GM12875 (cell line): ENCODE results near the gene CACNG1.

Experiments
- H3K4me3 ChIP-seq: one replicate; pipeline ENCODE4 v1.5.1; 2011; ENCODE audit warnings: low read depth, low read length, control low read depth
- TF ChIP-seq, protein P1 (sequence below): IDR thresholded peaks from 2 replicates; pipeline ENCODE4 v1.5.1; 2011; ENCODE audit warnings: low read depth, mild to moderate bottlenecking, control low read depth, inconsistent platforms, low read length, moderate library complexity, borderline replicate concordance; ENCODE audit not compliant: insufficient read depth

CACNG1 gene

GRCh38 chr17:67024736-67025135, 19.6 kb upstream of the CACNG1 start:
- no peak overlapping the region for H3K4me3 ChIP-seq
- TF ChIP-seq, protein P1, sequence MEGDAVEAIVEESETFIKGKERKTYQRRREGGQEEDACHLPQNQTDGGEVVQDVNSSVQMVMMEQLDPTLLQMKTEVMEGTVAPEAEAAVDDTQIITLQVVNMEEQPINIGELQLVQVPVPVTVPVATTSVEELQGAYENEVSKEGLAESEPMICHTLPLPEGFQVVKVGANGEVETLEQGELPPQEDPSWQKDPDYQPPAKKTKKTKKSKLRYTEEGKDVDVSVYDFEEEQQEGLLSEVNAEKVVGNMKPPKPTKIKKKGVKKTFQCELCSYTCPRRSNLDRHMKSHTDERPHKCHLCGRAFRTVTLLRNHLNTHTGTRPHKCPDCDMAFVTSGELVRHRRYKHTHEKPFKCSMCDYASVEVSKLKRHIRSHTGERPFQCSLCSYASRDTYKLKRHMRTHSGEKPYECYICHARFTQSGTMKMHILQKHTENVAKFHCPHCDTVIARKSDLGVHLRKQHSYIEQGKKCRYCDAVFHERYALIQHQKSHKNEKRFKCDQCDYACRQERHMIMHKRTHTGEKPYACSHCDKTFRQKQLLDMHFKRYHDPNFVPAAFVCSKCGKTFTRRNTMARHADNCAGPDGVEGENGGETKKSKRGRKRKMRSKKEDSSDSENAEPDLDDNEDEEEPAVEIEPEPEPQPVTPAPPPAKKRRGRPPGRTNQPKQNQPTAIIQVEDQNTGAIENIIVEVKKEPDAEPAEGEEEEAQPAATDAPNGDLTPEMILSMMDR = no peak

DNA sequence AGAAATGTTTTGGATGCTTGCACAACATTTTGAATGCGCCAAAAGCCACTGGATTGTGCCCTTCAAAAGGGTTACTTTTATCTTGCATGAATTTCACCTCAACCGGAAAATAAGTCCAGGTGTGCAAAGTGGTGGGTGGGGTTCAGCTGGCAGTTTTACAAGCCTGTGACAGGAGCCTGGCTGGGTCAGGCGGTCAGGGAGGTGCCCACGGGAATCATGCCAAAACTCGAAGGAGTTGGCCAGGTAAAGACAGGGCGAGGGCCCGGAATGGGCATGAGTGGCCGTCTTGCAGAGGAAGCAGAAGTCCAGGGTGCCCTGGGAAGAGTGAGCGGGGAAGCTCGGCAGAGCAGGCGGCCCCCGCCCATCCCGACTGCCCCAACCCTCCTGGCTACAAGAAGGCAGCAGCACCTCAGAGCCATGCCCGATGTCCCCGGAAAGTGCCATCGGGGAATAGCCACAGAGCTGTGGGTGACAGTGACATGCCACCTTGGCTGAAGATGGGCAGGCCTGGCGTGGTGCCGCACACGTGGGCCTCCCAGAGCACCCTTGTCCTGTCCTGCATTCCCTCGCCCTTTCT, 19.1 kb upstream of the CACNG1 start:
- TF ChIP-seq, protein P1 = no peak
- no peak overlapping the region for H3K4me3 ChIP-seq

- TF ChIP-seq, protein P1 = no peak
- no peak overlapping the region for H3K4me3 ChIP-seq
Measured at GRCh38 chr17:67026341-67026740, 18.0 kb upstream of the CACNG1 start.

DNA sequence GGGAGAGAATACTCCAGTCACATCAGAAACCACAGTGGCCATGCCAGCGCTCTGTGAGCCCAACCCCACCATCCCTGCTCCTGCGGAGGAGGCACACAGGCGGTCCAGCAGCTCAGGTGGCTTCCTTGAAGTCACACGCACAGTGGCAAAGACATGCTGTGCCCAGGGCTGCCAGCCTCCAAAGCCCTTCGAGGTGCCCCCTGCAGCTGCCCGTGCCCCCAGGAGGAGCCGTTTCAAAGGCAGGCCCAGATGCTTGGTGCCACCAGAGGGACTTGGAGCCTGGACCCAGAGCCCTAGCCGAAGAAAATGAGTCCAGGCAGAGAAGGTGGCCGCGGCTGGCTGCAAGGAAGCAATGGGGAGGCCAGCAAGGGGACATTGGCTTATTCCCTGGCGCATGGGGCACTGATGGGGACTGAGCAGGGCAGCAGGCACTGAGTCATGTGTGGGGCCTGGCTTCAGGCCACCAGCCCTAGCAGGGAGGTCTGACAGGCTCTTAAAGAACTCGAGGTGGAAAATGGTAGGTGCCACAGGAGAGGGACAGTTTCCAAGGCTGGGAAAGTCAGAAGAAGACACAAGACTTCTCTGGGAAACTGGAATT, 17.2 kb upstream of the CACNG1 start:
- no peak overlapping the region for H3K4me3 ChIP-seq
- TF ChIP-seq, protein P1 = no peak

- TF ChIP-seq, protein P1 = no peak
- no peak overlapping the region for H3K4me3 ChIP-seq
Measured at GRCh38 chr17:67030641-67031040, 13.7 kb upstream of the CACNG1 start.

DNA sequence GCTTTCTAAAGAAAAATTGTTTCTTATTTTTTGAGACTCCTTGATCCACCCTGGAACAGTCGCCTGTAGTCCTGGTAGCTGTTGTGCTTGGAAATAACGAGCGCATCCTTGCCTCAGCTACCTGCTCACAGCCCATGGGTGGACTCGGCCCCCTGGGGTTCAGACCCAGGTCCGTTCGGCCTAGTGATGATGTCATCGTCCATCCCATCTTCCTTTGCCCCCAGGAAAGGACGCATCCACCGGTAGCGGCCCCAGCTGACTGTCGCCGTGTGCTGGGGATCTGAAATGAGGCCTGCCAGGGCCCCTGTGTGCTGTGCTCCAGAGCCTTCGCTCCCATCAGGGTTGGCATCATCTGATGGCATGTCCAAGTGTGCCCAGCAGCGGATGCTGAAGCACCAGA, 12.0 kb upstream of the CACNG1 start:
- TF ChIP-seq, protein P1 = no peak
- no peak overlapping the region for H3K4me3 ChIP-seq

GRCh38 chr17:67032985-67033384, 11.4 kb upstream of the CACNG1 start:
- TF ChIP-seq, protein P1 = no peak
- no peak overlapping the region for H3K4me3 ChIP-seq
